Measurements from ENCODE around the gene TBCCD1. TPM values are rescaled to one million over a fixed set of nuclear protein-coding genes. Genes with fewer than 3 reads are reported as not detected.

The TBCCD1 gene
- total and polyA plus RNA-seq, 4 experiments from 2014 or later, result 20.1 to 28.6 (median 20.7) TPM

- no peaks in the 10 kb centered on the region for H3K27me3 Mint-ChIP-seq
- Histone ChIP-seq H3K9me3 (ENCODE audit: control insufficient read depth in 1 of 2, low read length in 2 of 2) (no peaks in the 10 kb centered on the region), H3K27ac (ENCODE audit: low read depth, low read length) (no peak overlapping the region), H3K36me3 (ENCODE audit: insufficient read depth, low read length) (no peaks in the 10 kb centered on the region), H3K4me1 (ENCODE audit: insufficient read depth, low read length) (no peaks in the 10 kb centered on the region), H3K27me3 (ENCODE audit: insufficient read depth, low read length) (no peaks in the 10 kb centered on the region), H3K4me3 (ENCODE audit: low read length in 2 of 2) (no peak overlapping the region)
- no peak overlapping the region for H3K27ac Mint-ChIP-seq
- H3K36me3 Mint-ChIP-seq, result peaks cover 0 to 5% of the 10 kb centered on the region in 2 donors
- peaks cover 0 to 3% (median 0%) of the 10 kb centered on the region in 4 donors for H3K4me1 Mint-ChIP-seq
- H3K4me3 Mint-ChIP-seq, result no peak overlapping the region
- ChIA-PET POLR2A (ENCODE audit: partially characterized antibody) (interaction anchor here (0.5 kb wide), 1 partner anchor 288 kb away, joined by 3 read pairs; no protein-coding TSS in a partner anchor), CTCF (ENCODE audit: partially characterized antibody) (no interaction called here)
- DNase-seq, result no peak
- peaks cover 0 to 9% (median 0%) of the 10 kb centered on the region in 8 donors for H3K9me3 Mint-ChIP-seq
- intact Hi-C loops (cut with micrococcal nuclease), result no loop called here
These were observed 70.5 kb downstream of the TBCCD1 start for GRCh38 chr3:186496635-186497034.

Other genes starting within 250 kb of the TBCCD1 start
- under 1 TPM in 1 of 2 experiments, not detected in 1; 0.75 TPM for gene DGKG, start 205.1 kb downstream of the TBCCD1 start, total RNA-seq
- gene DGKG, start 205.1 kb downstream of the TBCCD1 start, polyA plus RNA-seq, result not detected
- 10 to 100 TPM; 12.1 to 12.6 TPM for gene CRYGS, start 23.0 kb downstream of the TBCCD1 start, total RNA-seq
- 1 to 10 TPM in 1 of 2 donors, not detected in 1; 1.2 TPM for gene CRYGS, start 23.0 kb downstream of the TBCCD1 start, polyA plus RNA-seq
- 10 to 100 TPM; 34.0 to 38.6 TPM for gene DNAJB11, start 3.4 kb upstream of the TBCCD1 start, total RNA-seq
- gene DNAJB11, start 3.4 kb upstream of the TBCCD1 start, polyA plus RNA-seq, result 10 to 100 TPM; 37.6 to 40.0 TPM
- not detected for gene AHSG, start 45.7 kb upstream of the TBCCD1 start, total RNA-seq
- not detected for gene AHSG, start 45.7 kb upstream of the TBCCD1 start, polyA plus RNA-seq
- not detected for gene FETUB, start 73.1 kb upstream of the TBCCD1 start, total RNA-seq
- gene FETUB, start 73.1 kb upstream of the TBCCD1 start, polyA plus RNA-seq, result not detected
- not detected for gene HRG, start 98.7 kb upstream of the TBCCD1 start, total RNA-seq
- gene HRG, start 98.7 kb upstream of the TBCCD1 start, polyA plus RNA-seq, result not detected
- gene KNG1, start 150.0 kb upstream of the TBCCD1 start, total RNA-seq, result not detected
- gene KNG1, start 150.0 kb upstream of the TBCCD1 start, polyA plus RNA-seq, result not detected
- 100 to 1,000 TPM; 589 to 632 TPM for gene EIF4A2, start 216.2 kb upstream of the TBCCD1 start, total RNA-seq
- 100 to 1,000 TPM; 242 to 270 TPM for gene EIF4A2, start 216.2 kb upstream of the TBCCD1 start, polyA plus RNA-seq
- gene RFC4, start 239.1 kb upstream of the TBCCD1 start, total RNA-seq, result 10 to 100 TPM; 21.5 to 24.6 TPM
- gene RFC4, start 239.1 kb upstream of the TBCCD1 start, polyA plus RNA-seq, result 10 to 100 TPM; 18.4 to 19.0 TPM

Measured in CD4-positive, alpha-beta memory T cell (primary cell).